OCI-LY7 (cell line): ENCODE measurements around the gene B3GALT4.

Experiments
- CTCF ChIP-seq: fragments of 200-600 bp; sonication (generic); conservative IDR thresholded peaks from 2 replicates; pipeline ENCODE4 v1.5.1; 2014; ENCODE audit warnings: mild to moderate bottlenecking, antibody characterized with exemption, low read length, moderate library complexity, mixed read lengths
- EZH2phosphoT487 ChIP-seq: fragments of 200-600 bp; sonication (generic); IDR thresholded peaks from 2 replicates; pipeline ENCODE4 v1.6.1; 2018; ENCODE audit warnings: low read depth, borderline replicate concordance, mild to moderate bottlenecking, mixed run types, antibody characterized with exemption, low read length, moderate library complexity, mixed read lengths

- TF ChIP-seq CTCF (no peak), EZH2phosphoT487 (no peak)
These were observed 43.0 kb downstream of the B3GALT4 start for GRCh38 chr6:33319939-33320314.
